Measurements from ENCODE around the gene PPARG. TPM values are rescaled to one million over a fixed set of nuclear protein-coding genes. Genes with fewer than 3 reads are reported as not detected.

PPARG gene
- total and polyA plus RNA-seq, 2 of the 8 experiments (the other 6 are each of a cell fraction or from before 2014, with no cell fraction given): 0.06 TPM; not detected in 1

- H3K27me3 ChIP-seq (replicated peaks in 1 of 4; ENCODE audit: control insufficient read depth in 3 of 4, extremely low read depth in 1 of 4, insufficient read depth in 3 of 4, low read length in 3 of 4): no peaks in the 10 kb centered on the region
- no peaks in the 10 kb centered on the region for H4K20me1 ChIP-seq (replicated peaks in 1 of 2; ENCODE audit: control insufficient read depth in 1 of 2, insufficient read depth in 2 of 2, low read length in 2 of 2)
- TF ChIP-seq TCF12 (IDR thresholded peaks at IDR 0.05; ENCODE audit: low read depth, low read length) (no peak), CTCF (IDR thresholded peaks at IDR 0.05; ENCODE audit: control extremely low read depth in 1 of 3, insufficient read depth in 1 of 3, low read depth in 1 of 3, low read length in 3 of 3) (no peak), PHF8 (conservative IDR thresholded peaks at IDR 0.05; ENCODE audit: low read depth, low read length) (no peak), SIRT6 (IDR thresholded peaks at IDR 0.05; ENCODE audit: low read length) (no peak), CEBPB (IDR thresholded peaks at IDR 0.05; ENCODE audit: low read depth, low read length) (no peak), NANOG (IDR thresholded peaks at IDR 0.05; ENCODE audit: insufficient read depth, low read depth, low read length, poor library complexity, severe bottlenecking) (no peak), SAP30 (IDR thresholded peaks at IDR 0.05; ENCODE audit: insufficient read depth, insufficient replicate concordance, low read length) (no peak), RFX5 (IDR thresholded peaks at IDR 0.05; ENCODE audit: borderline replicate concordance, low read depth, low read length) (no peak), CBX8 (IDR thresholded peaks at IDR 0.05; ENCODE audit: borderline replicate concordance, low read depth, low read length) (no peak), E2F6 (IDR thresholded peaks at IDR 0.05) (no peak)
Measured at GRCh38 chr3:12380461-12380860, 91.6 kb downstream of the PPARG start.

More at GRCh38 chr3:12380461-12380860, 91.6 kb downstream of the PPARG start:
- DNase-seq (ENCODE audit: low read depth in 1 of 2, low spot score in 2 of 2) (no peak), FAIRE-seq (no peak)
- Histone ChIP-seq H3K79me1 (ENCODE audit: low read depth, low read length) (no peaks in the 10 kb centered on the region), H3K4ac (replicated peaks; ENCODE audit: insufficient read length, low read depth, low read length) (no peak overlapping the region), H3K4me1 (replicated peaks in 1 of 4; ENCODE audit: control insufficient read depth in 3 of 4, insufficient read depth in 4 of 4, low read length in 3 of 4) (no peaks in the 10 kb centered on the region), H2BK12ac (ENCODE audit: low read depth, low read length) (no peak overlapping the region), H3K27ac (ENCODE audit: low read depth, low read length) (no peak overlapping the region), H2AFZ (ENCODE audit: low read length) (no peak overlapping the region), H2BK5ac (ENCODE audit: low read depth, low read length) (no peak overlapping the region), H3K36me3 (ENCODE audit: control insufficient read depth in 2 of 4, insufficient read depth in 4 of 4, low read length in 3 of 4) (no peaks in the 10 kb centered on the region), H3K14ac (ENCODE audit: insufficient read length) (no peak overlapping the region), H2BK15ac (ENCODE audit: low read length) (no peak overlapping the region), H3K23me2 (ENCODE audit: low read depth, low read length) (no peaks in the 10 kb centered on the region), H3K23ac (ENCODE audit: insufficient read length) (no peak overlapping the region), H2BK120ac (replicated peaks; ENCODE audit: low read depth, low read length) (no peak overlapping the region), H4K8ac (ENCODE audit: extremely low read depth, insufficient read depth, low read length) (no peak overlapping the region), H4K91ac (replicated peaks; ENCODE audit: insufficient read length, low read length) (no peak overlapping the region), H3K4me2 (ENCODE audit: insufficient read depth in 1 of 2, low read depth in 2 of 2, low read length in 2 of 2) (no peak overlapping the region), H3K79me2 (ENCODE audit: control insufficient read depth in 1 of 2, insufficient read depth in 2 of 2, low read length in 2 of 2) (no peaks in the 10 kb centered on the region), H3K18ac (ENCODE audit: extremely low read depth, low read length) (no peak overlapping the region), H2AK5ac (ENCODE audit: low read depth, low read length) (no peak overlapping the region), H3K9ac (replicated peaks in 1 of 4; ENCODE audit: extremely low read depth in 1 of 4, low read depth in 3 of 4, low read length in 3 of 4) (no peak overlapping the region), H2BK20ac (ENCODE audit: low read length) (no peak overlapping the region), H3K9me3 (ENCODE audit: insufficient read depth in 2 of 2, low read depth in 1 of 2, low read length in 1 of 2) (no peaks in the 10 kb centered on the region), H3K4me3 (ENCODE audit: extremely low read depth in 1 of 4, insufficient read depth in 2 of 4, low read depth in 3 of 4, low read length in 4 of 4) (no peak overlapping the region), H4K5ac (ENCODE audit: insufficient read length, low read depth, low read length) (no peak overlapping the region), H3K56ac (replicated peaks; ENCODE audit: insufficient read length, low read depth, low read length) (no peak overlapping the region)
- ChIA-PET POLR2A (ENCODE audit: partially characterized antibody) (no interaction called here), CTCF (ENCODE audit: partially characterized antibody) (interaction anchor here (1.5 kb wide), 1 partner anchor 9 kb away, joined by 5 read pairs; no protein-coding TSS in a partner anchor)
- WGBS, 2 experiments (ENCODE audit: extremely low coverage in 1 of 2, insufficient coverage in 1 of 2, insufficient read length in 1 of 2, insufficient replicate concordance in 2 of 2, low coverage in 1 of 2, low lambda C conversion rate in 2 of 2, missing lambda C conversion rate in 1 of 2): 94% methylated on average over 3 of the region's 3 CpGs; no CpG with 5 or more reads in 1 of the 2 experiments
